ENCODE measurements around the gene ZNF524. TPM values are rescaled to one million over a fixed set of nuclear protein-coding genes. Genes with fewer than 3 reads are reported as not detected.

ZNF524 gene
- total RNA-seq, 1 donor from 2014 or later: 7.9 TPM

GRCh38 chr19:55644191-55644833, 44.2 kb downstream of the ZNF524 start:
- Mint-ChIP-seq H3K9me3 (ENCODE audit: low read depth) (no peaks in the 10 kb centered on the region), H3K27ac (peak overlapping the region; percentile 96), H3K27me3 (no peaks in the 10 kb centered on the region), H3K4me3 (ENCODE audit: low read depth) (peak overlapping the region; percentile 85), H3K4me1 (ENCODE audit: low read depth) (peaks cover 32% of the 10 kb centered on the region), H3K36me3 (ENCODE audit: insufficient read depth) (peaks cover 3% of the 10 kb centered on the region)
- no peak for DNase-seq (ENCODE audit: low spot score, unreplicated experiment)
- no peak for TF ChIP-seq CTCF (IDR thresholded peaks at IDR 0.05; ENCODE audit: unreplicated experiment)

- Mint-ChIP-seq H3K27me3 (no peaks in the 10 kb centered on the region), H3K4me3 (ENCODE audit: low read depth) (peak overlapping the region; percentile 85), H3K9me3 (ENCODE audit: low read depth) (no peaks in the 10 kb centered on the region), H3K36me3 (ENCODE audit: insufficient read depth) (peaks cover 3% of the 10 kb centered on the region), H3K27ac (no peak overlapping the region), H3K4me1 (ENCODE audit: low read depth) (peaks cover 33% of the 10 kb centered on the region)
- DNase-seq (ENCODE audit: low spot score, unreplicated experiment): no peak
- no peak for TF ChIP-seq CTCF (IDR thresholded peaks at IDR 0.05; ENCODE audit: unreplicated experiment)
Measured at GRCh38 chr19:55644842-55645511, 44.9 kb downstream of the ZNF524 start.

GRCh38 chr19:55645512-55645881, 45.4 kb downstream of the ZNF524 start:
- Mint-ChIP-seq H3K27ac (no peak overlapping the region), H3K9me3 (ENCODE audit: low read depth) (no peaks in the 10 kb centered on the region), H3K4me1 (ENCODE audit: low read depth) (peaks cover 30% of the 10 kb centered on the region), H3K4me3 (ENCODE audit: low read depth) (peak overlapping the region; percentile 53), H3K27me3 (no peaks in the 10 kb centered on the region), H3K36me3 (ENCODE audit: insufficient read depth) (peaks cover 4% of the 10 kb centered on the region)
- no peak for DNase-seq (ENCODE audit: low spot score, unreplicated experiment)
- TF ChIP-seq CTCF (IDR thresholded peaks at IDR 0.05; ENCODE audit: unreplicated experiment): no peak

GRCh38 chr19:55646889-55647731, 47.0 kb downstream of the ZNF524 start:
- Mint-ChIP-seq H3K36me3 (ENCODE audit: insufficient read depth) (peaks cover 7% of the 10 kb centered on the region), H3K4me3 (ENCODE audit: low read depth) (peak overlapping the region; percentile 78), H3K4me1 (ENCODE audit: low read depth) (peaks cover 22% of the 10 kb centered on the region), H3K9me3 (ENCODE audit: low read depth) (no peaks in the 10 kb centered on the region), H3K27me3 (no peaks in the 10 kb centered on the region), H3K27ac (peak overlapping the region; percentile 79)
- no peak for DNase-seq (ENCODE audit: low spot score, unreplicated experiment)
- TF ChIP-seq CTCF (IDR thresholded peaks at IDR 0.05; ENCODE audit: unreplicated experiment): no peak
